IPS-20b (cell line): ENCODE results near the gene SIGLEC5.

Experiments
- H3K27ac ChIP-seq: one replicate; pipeline ENCODE4 v1.5.1; 2013; ENCODE audit warnings: low read length
- H3K27me3 ChIP-seq: 2 replicates; pipeline ENCODE4 v1.6.1; 2013; ENCODE audit warnings: mild to moderate bottlenecking, low read length, inconsistent platforms; ENCODE audit not compliant: insufficient read depth
- H3K36me3 ChIP-seq: 2 replicates; pipeline ENCODE4 v1.6.1; 2013; ENCODE audit warnings: low read depth, mild to moderate bottlenecking, inconsistent platforms, low read length, moderate library complexity; ENCODE audit not compliant: insufficient read depth
- H3K4me1 ChIP-seq: 2 replicates; pipeline ENCODE4 v1.6.1; 2013; ENCODE audit warnings: mild to moderate bottlenecking, control low read depth, inconsistent platforms, low read length, moderate library complexity; ENCODE audit not compliant: insufficient read depth
- H3K4me3 ChIP-seq: 2 replicates; pipeline ENCODE4 v1.5.1; 2013; ENCODE audit warnings: mild to moderate bottlenecking, low read length, inconsistent platforms
- H3K9ac ChIP-seq: 2 replicates; pipeline ENCODE4 v1.6.1; 2013; ENCODE audit warnings: low read depth, mild to moderate bottlenecking, inconsistent platforms, low read length, moderate library complexity
- H3K9me3 ChIP-seq: 2 replicates; pipeline ENCODE4 v1.6.1; 2013; ENCODE audit warnings: mild to moderate bottlenecking, low read depth, low read length, inconsistent platforms; ENCODE audit not compliant: insufficient read depth

Gene SIGLEC5

GRCh38 chr19:51595190-51596175, 34.7 kb downstream of the SIGLEC5 start:
- peaks cover 5% of the 10 kb centered on the region; the same call in 1 of the 2 replicates for H3K27me3 ChIP-seq
- H3K27ac ChIP-seq = no peak overlapping the region
- peaks cover 22% of the 10 kb centered on the region; the same call in 1 of the 2 replicates for H3K9me3 ChIP-seq
- H3K36me3 ChIP-seq = no peaks in the 10 kb centered on the region
- H3K4me1 ChIP-seq = no peaks in the 10 kb centered on the region; the same call in 1 of the 2 replicates
- peak overlapping the region; percentile 97 for H3K4me3 ChIP-seq
- no peak overlapping the region for H3K9ac ChIP-seq

GRCh38 chr19:51594774-51595109, 35.5 kb downstream of the SIGLEC5 start:
- Histone ChIP-seq H3K9ac (peak overlapping the region; percentile 55; the same call in 1 of the 2 replicates), H3K4me3 (peak overlapping the region; percentile 97), H3K36me3 (no peaks in the 10 kb centered on the region), H3K9me3 (peaks cover 18% of the 10 kb centered on the region; the same call in 1 of the 2 replicates), H3K4me1 (no peaks in the 10 kb centered on the region; the same call in 1 of the 2 replicates), H3K27ac (no peak overlapping the region), H3K27me3 (peaks cover 5% of the 10 kb centered on the region; the same call in 1 of the 2 replicates)

- Histone ChIP-seq H3K27me3 (peaks cover 5% of the 10 kb centered on the region; the same call in 1 of the 2 replicates), H3K36me3 (no peaks in the 10 kb centered on the region), H3K4me3 (peak overlapping the region; percentile 97), H3K4me1 (no peaks in the 10 kb centered on the region; the same call in 1 of the 2 replicates), H3K27ac (peak overlapping the region; percentile 29), H3K9me3 (peaks cover 18% of the 10 kb centered on the region; the same call in 1 of the 2 replicates), H3K9ac (peak overlapping the region; percentile 79)
Observed at GRCh38 chr19:51593969-51594773, 36.0 kb downstream of the SIGLEC5 start.

- H3K27me3 ChIP-seq = peaks cover 5% of the 10 kb centered on the region; the same call in 1 of the 2 replicates
- H3K27ac ChIP-seq = no peak overlapping the region
- H3K36me3 ChIP-seq = no peaks in the 10 kb centered on the region; the same call in 1 of the 2 replicates
- peaks cover 15% of the 10 kb centered on the region for H3K9me3 ChIP-seq
- H3K4me3 ChIP-seq = peak overlapping the region; percentile 97
- H3K4me1 ChIP-seq = no peaks in the 10 kb centered on the region; the same call in 1 of the 2 replicates
- H3K9ac ChIP-seq = peak overlapping the region; percentile 79; the same call in 1 of the 2 replicates
Observed at GRCh38 chr19:51593138-51593890, 36.9 kb downstream of the SIGLEC5 start.

GRCh38 chr19:51592521-51592920, 37.7 kb downstream of the SIGLEC5 start:
- Histone ChIP-seq H3K36me3 (peaks cover 6% of the 10 kb centered on the region), H3K4me3 (no peak overlapping the region), H3K27ac (no peak overlapping the region), H3K9me3 (peaks cover 17% of the 10 kb centered on the region), H3K9ac (no peak overlapping the region), H3K27me3 (peaks cover 5% of the 10 kb centered on the region; the same call in 1 of the 2 replicates), H3K4me1 (no peaks in the 10 kb centered on the region; the same call in 1 of the 2 replicates)

GRCh38 chr19:51590441-51590840, 39.8 kb downstream of the SIGLEC5 start:
- H3K27ac ChIP-seq = no peak overlapping the region
- H3K36me3 ChIP-seq = peaks cover 23% of the 10 kb centered on the region
- H3K4me3 ChIP-seq = no peak overlapping the region
- no peaks in the 10 kb centered on the region; the same call in 1 of the 2 replicates for H3K4me1 ChIP-seq
- H3K9me3 ChIP-seq = peaks cover 32% of the 10 kb centered on the region
- no peak overlapping the region for H3K9ac ChIP-seq
- peaks cover 5% of the 10 kb centered on the region; the same call in 1 of the 2 replicates for H3K27me3 ChIP-seq

- Histone ChIP-seq H3K4me1 (no peaks in the 10 kb centered on the region), H3K9ac (no peak overlapping the region), H3K4me3 (no peak overlapping the region), H3K27ac (no peak overlapping the region), H3K9me3 (peaks cover 40% of the 10 kb centered on the region), H3K27me3 (no peaks in the 10 kb centered on the region), H3K36me3 (peaks cover 31% of the 10 kb centered on the region)
Observed at GRCh38 chr19:51589511-51589910, 40.7 kb downstream of the SIGLEC5 start.

- H3K27me3 ChIP-seq = no peaks in the 10 kb centered on the region
- no peaks in the 10 kb centered on the region for H3K4me1 ChIP-seq
- no peak overlapping the region for H3K9ac ChIP-seq
- H3K36me3 ChIP-seq = peaks cover 50% of the 10 kb centered on the region
- peaks cover 42% of the 10 kb centered on the region for H3K9me3 ChIP-seq
- no peak overlapping the region for H3K4me3 ChIP-seq
- H3K27ac ChIP-seq = no peak overlapping the region
Observed at GRCh38 chr19:51587264-51588191, 42.7 kb downstream of the SIGLEC5 start.

- Histone ChIP-seq H3K27me3 (no peaks in the 10 kb centered on the region), H3K4me1 (no peaks in the 10 kb centered on the region), H3K9ac (no peak overlapping the region), H3K27ac (no peak overlapping the region), H3K36me3 (peaks cover 55% of the 10 kb centered on the region), H3K9me3 (peaks cover 42% of the 10 kb centered on the region), H3K4me3 (no peak overlapping the region)
Observed at GRCh38 chr19:51586799-51587198, 43.4 kb downstream of the SIGLEC5 start.

GRCh38 chr19:51586103-51586728, 44.0 kb downstream of the SIGLEC5 start:
- Histone ChIP-seq H3K4me1 (no peaks in the 10 kb centered on the region), H3K9ac (no peak overlapping the region), H3K27me3 (no peaks in the 10 kb centered on the region), H3K27ac (no peak overlapping the region), H3K36me3 (peaks cover 61% of the 10 kb centered on the region), H3K4me3 (no peak overlapping the region), H3K9me3 (peaks cover 42% of the 10 kb centered on the region)
